ENCODE measurements around the gene SLC4A7. TPM values are rescaled to one million over a fixed set of nuclear protein-coding genes. Genes with fewer than 3 reads are reported as not detected.
A peak's percentile ranks its signal among the peaks of the same experiment; 100 is the strongest.
"Not testable (repeated sequence)": the region's sequence is repeated elsewhere in the genome, so short reads cannot be mapped to it uniquely, and the experiment has no call there.

The SLC4A7 gene
- total RNA-seq, 1 donor from 2014 or later: 45.1 TPM

- no peak for DNase-seq (ENCODE audit: low spot score)
These were observed 123.8 kb downstream of the SLC4A7 start for GRCh38 chr3:27360113-27361078.

GRCh38 chr3:27358372-27358771, 125.8 kb downstream of the SLC4A7 start:
- no peak for DNase-seq (ENCODE audit: low spot score)

GRCh38 chr3:27357665-27358258, 126.4 kb downstream of the SLC4A7 start:
- DNase-seq (ENCODE audit: low spot score): peak; percentile 65

- no peak for DNase-seq (ENCODE audit: low spot score)
These were observed 127.2 kb downstream of the SLC4A7 start for GRCh38 chr3:27356976-27357375.

- DNase-seq (ENCODE audit: low spot score): no peak
These were observed 129.5 kb downstream of the SLC4A7 start for GRCh38 chr3:27354588-27355203.

GRCh38 chr3:27354161-27354560, 130.0 kb downstream of the SLC4A7 start:
- no peak for DNase-seq (ENCODE audit: low spot score)

- no peak for DNase-seq (ENCODE audit: low spot score)
These were observed 131.0 kb downstream of the SLC4A7 start for GRCh38 chr3:27353221-27353620.

GRCh38 chr3:27352047-27352446, 132.1 kb downstream of the SLC4A7 start:
- no peak for DNase-seq (ENCODE audit: low spot score)

GRCh38 chr3:27349832-27350231, 134.4 kb downstream of the SLC4A7 start:
- peak; percentile 69 for DNase-seq (ENCODE audit: low spot score)

GRCh38 chr3:27345959-27346865, 138.0 kb downstream of the SLC4A7 start:
- DNase-seq (ENCODE audit: low spot score): no peak

- DNase-seq (ENCODE audit: low spot score): no peak
These were observed 138.7 kb downstream of the SLC4A7 start for GRCh38 chr3:27345493-27345892.

GRCh38 chr3:27345045-27345444, 139.1 kb downstream of the SLC4A7 start:
- DNase-seq (ENCODE audit: low spot score): no peak

- no peak for DNase-seq (ENCODE audit: low spot score)
These were observed 140.0 kb downstream of the SLC4A7 start for GRCh38 chr3:27344192-27344591.

- DNase-seq (ENCODE audit: low spot score): no peak
These were observed 141.9 kb downstream of the SLC4A7 start for GRCh38 chr3:27342267-27342666.

GRCh38 chr3:27340534-27340933, 143.7 kb downstream of the SLC4A7 start:
- no peak for DNase-seq (ENCODE audit: low spot score)

- no peak for DNase-seq (ENCODE audit: low spot score)
These were observed 148.6 kb downstream of the SLC4A7 start for GRCh38 chr3:27335571-27335970.

- DNase-seq (ENCODE audit: low spot score): no peak
These were observed 150.3 kb downstream of the SLC4A7 start for GRCh38 chr3:27333843-27334242.

GRCh38 chr3:27328982-27329762, 155.0 kb downstream of the SLC4A7 start:
- DNase-seq (ENCODE audit: low spot score): not testable (repeated sequence)

GRCh38 chr3:27326629-27327545, 157.3 kb downstream of the SLC4A7 start:
- DNase-seq (ENCODE audit: low spot score): no peak

- DNase-seq (ENCODE audit: low spot score): no peak
These were observed 158.0 kb downstream of the SLC4A7 start for GRCh38 chr3:27326202-27326601.

Data from ureter (tissue), 1 donor.